HEK293 (cell line): ENCODE data around the gene GAMT.
A peak's percentile ranks its signal among the peaks of the same experiment; 100 is the strongest.

Source experiments
- BCL11A ChIP-seq: fragments of 450-650 bp; formaldehyde crosslinking; IDR thresholded peaks from 2 replicates; pipeline ENCODE4 v1.5.1; 2016; ENCODE audit warnings: low read depth, missing biosample characterization, missing genetic modification characterization
- HOXD13 ChIP-seq: sonication (generic); formaldehyde crosslinking; IDR thresholded peaks from 2 replicates; pipeline ENCODE4 v1.8.0; 2022; ENCODE audit warnings: missing genetic modification reagents, borderline replicate concordance
- IKZF3 ChIP-seq: fragments of 450-650 bp; IDR thresholded peaks from 2 replicates; pipeline ENCODE4 v1.5.0; 2018; ENCODE audit warnings: missing biosample characterization, mild to moderate bottlenecking, missing genetic modification characterization, moderate library complexity
- KLF1 ChIP-seq: fragments of 450-650 bp; formaldehyde crosslinking; IDR thresholded peaks from 2 replicates; pipeline ENCODE4 v1.5.1; 2016; ENCODE audit warnings: missing biosample characterization, missing genetic modification characterization
- KLF7 ChIP-seq: fragments of 450-650 bp; formaldehyde crosslinking; IDR thresholded peaks from 2 replicates; pipeline ENCODE4 v1.5.1; 2016; ENCODE audit warnings: missing biosample characterization, missing genetic modification characterization, borderline replicate concordance
- KLF8 ChIP-seq: fragments of 450-650 bp; formaldehyde crosslinking; IDR thresholded peaks from 2 replicates; pipeline ENCODE4 v1.5.1; 2016; ENCODE audit warnings: missing biosample characterization, missing genetic modification characterization
- WT1 ChIP-seq: fragments of 450-650 bp; formaldehyde crosslinking; IDR thresholded peaks from 2 replicates; pipeline ENCODE4 v1.5.1; 2016; ENCODE audit warnings: missing biosample characterization, missing genetic modification characterization
- YY1 ChIP-seq: fragments of 450-650 bp; formaldehyde crosslinking; IDR thresholded peaks from 2 replicates; pipeline ENCODE4 v1.5.1; 2018; ENCODE audit warnings: missing biosample characterization, missing genetic modification characterization
- ZBTB48 ChIP-seq: fragments of 450-650 bp; formaldehyde crosslinking; IDR thresholded peaks from 2 replicates; pipeline ENCODE4 v1.5.1; 2016; ENCODE audit warnings: missing biosample characterization, missing genetic modification characterization
- ZFP3 ChIP-seq: fragments of 450-650 bp; formaldehyde crosslinking; IDR thresholded peaks from 2 replicates; pipeline ENCODE4 v1.5.1; 2016; ENCODE audit warnings: low read depth, missing biosample characterization, missing genetic modification characterization
- ZFP37 ChIP-seq: fragments of 450-650 bp; formaldehyde crosslinking; IDR thresholded peaks from 2 replicates; pipeline ENCODE4 v1.5.1; 2016; ENCODE audit warnings: missing biosample characterization, missing genetic modification characterization
- ZFP41 ChIP-seq: fragments of 450-650 bp; formaldehyde crosslinking; IDR thresholded peaks from 2 replicates; pipeline ENCODE4 v1.5.1; 2016; ENCODE audit warnings: missing biosample characterization, missing genetic modification characterization, borderline replicate concordance
- ZFP69B ChIP-seq: fragments of 450-650 bp; formaldehyde crosslinking; IDR thresholded peaks from 2 replicates; pipeline ENCODE4 v1.5.1; 2016; ENCODE audit warnings: missing biosample characterization, missing genetic modification characterization
- ZNF132 ChIP-seq: fragments of 450-650 bp; formaldehyde crosslinking; IDR thresholded peaks from 2 replicates; pipeline ENCODE4 v1.5.1; 2017; ENCODE audit warnings: missing biosample characterization, missing genetic modification characterization, borderline replicate concordance
- ZNF140 ChIP-seq: fragments of 450-650 bp; formaldehyde crosslinking; IDR thresholded peaks from 2 replicates; pipeline ENCODE4 v1.5.1; 2016; ENCODE audit warnings: missing biosample characterization, missing genetic modification characterization
- ZNF184 ChIP-seq: fragments of 450-650 bp; IDR thresholded peaks from 2 replicates; pipeline ENCODE4 v1.5.1; 2018; ENCODE audit warnings: missing biosample characterization, mild to moderate bottlenecking, missing genetic modification characterization
- ZNF202 ChIP-seq: fragments of 450-650 bp; formaldehyde crosslinking; IDR thresholded peaks from 2 replicates; pipeline ENCODE4 v1.5.1; 2016; ENCODE audit warnings: missing biosample characterization, missing genetic modification characterization, borderline replicate concordance
- ZNF239 ChIP-seq: fragments of 450-650 bp; formaldehyde crosslinking; IDR thresholded peaks from 2 replicates; pipeline ENCODE4 v1.5.1; 2016; ENCODE audit warnings: missing biosample characterization, missing genetic modification characterization
- ZNF391 ChIP-seq: fragments of 450-650 bp; formaldehyde crosslinking; IDR thresholded peaks from 2 replicates; pipeline ENCODE4 v1.5.1; 2016; ENCODE audit warnings: low read depth, missing biosample characterization, missing genetic modification characterization, borderline replicate concordance
- ZNF416 ChIP-seq: fragments of 450-650 bp; formaldehyde crosslinking; IDR thresholded peaks from 2 replicates; pipeline ENCODE4 v1.5.1; 2016; ENCODE audit warnings: missing biosample characterization, missing genetic modification characterization
- ZNF549 ChIP-seq: fragments of 450-650 bp; IDR thresholded peaks from 2 replicates; pipeline ENCODE4 v1.5.1; 2018; ENCODE audit warnings: missing biosample characterization, missing genetic modification characterization, mild to moderate bottlenecking, inconsistent platforms, moderate library complexity
- ZNF610 ChIP-seq: fragments of 450-650 bp; formaldehyde crosslinking; IDR thresholded peaks from 2 replicates; pipeline ENCODE4 v1.5.1; 2016; ENCODE audit warnings: missing biosample characterization, missing genetic modification characterization, borderline replicate concordance
- ZNF624 ChIP-seq: fragments of 450-650 bp; formaldehyde crosslinking; IDR thresholded peaks from 2 replicates; pipeline ENCODE4 v1.5.1; 2017; ENCODE audit warnings: missing biosample characterization, missing genetic modification characterization
- ZNF777 ChIP-seq: fragments of 450-650 bp; formaldehyde crosslinking; IDR thresholded peaks from 2 replicates; pipeline ENCODE4 v1.5.1; 2017; ENCODE audit warnings: missing biosample characterization, missing genetic modification characterization, borderline replicate concordance
- TF ChIP-seq, protein P1 (sequence below): fragments of 450-650 bp; formaldehyde crosslinking; IDR thresholded peaks from 2 replicates; pipeline ENCODE4 v1.5.1; 2016; ENCODE audit warnings: missing biosample characterization, missing genetic modification characterization, borderline replicate concordance
- TF ChIP-seq, protein P2 (sequence below): fragments of 450-650 bp; IDR thresholded peaks from 2 replicates; pipeline ENCODE4 v1.5.1; 2018; ENCODE audit warnings: missing biosample characterization, missing genetic modification characterization
- TF ChIP-seq, protein P3 (sequence below): fragments of 450-650 bp; formaldehyde crosslinking; IDR thresholded peaks from 2 replicates; pipeline ENCODE4 v1.5.1; 2016; ENCODE audit warnings: missing biosample characterization, missing genetic modification characterization
- TF ChIP-seq, protein P4 (sequence below): fragments of 450-650 bp; formaldehyde crosslinking; IDR thresholded peaks from 2 replicates; pipeline ENCODE4 v1.5.1; 2016; ENCODE audit warnings: missing biosample characterization, missing genetic modification characterization

The GAMT gene

DNA sequence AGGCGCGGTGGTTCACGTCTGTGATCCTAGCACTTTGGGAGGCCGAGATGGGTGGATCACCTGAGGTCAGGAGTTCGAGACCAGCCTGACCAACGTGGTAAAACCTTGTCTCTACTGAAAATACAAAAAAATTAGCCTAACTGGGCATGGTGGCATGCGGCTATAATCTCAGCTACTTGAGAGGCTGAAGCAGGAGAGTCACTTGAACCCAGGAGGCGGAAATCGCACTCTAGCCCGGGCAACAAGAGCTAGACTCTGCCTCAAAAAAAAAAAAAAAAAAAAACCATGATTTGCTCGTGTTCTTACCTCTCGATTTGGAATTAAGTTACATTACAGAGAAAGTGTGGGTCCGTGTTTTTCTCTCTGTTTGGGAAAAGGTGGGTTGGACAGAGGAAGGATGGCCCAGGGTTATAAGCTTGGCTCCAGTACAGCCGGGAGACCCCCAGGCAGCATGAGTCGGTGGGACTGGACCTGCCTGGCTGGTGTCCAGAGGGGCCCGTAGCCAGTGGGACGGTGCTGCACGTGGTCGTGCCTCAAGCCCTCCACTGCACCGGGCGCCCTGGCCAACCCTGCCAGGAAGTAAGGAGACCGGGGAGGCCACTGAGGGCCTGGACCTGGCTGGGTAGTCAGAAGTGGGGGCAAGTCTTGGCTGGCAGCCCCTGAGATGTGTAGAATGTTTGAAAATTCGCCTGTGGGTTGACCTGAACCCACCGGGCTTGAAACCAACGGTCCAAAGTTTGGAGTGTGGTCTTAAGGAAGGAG lies 40.5 kb upstream of the GAMT start (continued):
- TF ChIP-seq, protein P1, sequence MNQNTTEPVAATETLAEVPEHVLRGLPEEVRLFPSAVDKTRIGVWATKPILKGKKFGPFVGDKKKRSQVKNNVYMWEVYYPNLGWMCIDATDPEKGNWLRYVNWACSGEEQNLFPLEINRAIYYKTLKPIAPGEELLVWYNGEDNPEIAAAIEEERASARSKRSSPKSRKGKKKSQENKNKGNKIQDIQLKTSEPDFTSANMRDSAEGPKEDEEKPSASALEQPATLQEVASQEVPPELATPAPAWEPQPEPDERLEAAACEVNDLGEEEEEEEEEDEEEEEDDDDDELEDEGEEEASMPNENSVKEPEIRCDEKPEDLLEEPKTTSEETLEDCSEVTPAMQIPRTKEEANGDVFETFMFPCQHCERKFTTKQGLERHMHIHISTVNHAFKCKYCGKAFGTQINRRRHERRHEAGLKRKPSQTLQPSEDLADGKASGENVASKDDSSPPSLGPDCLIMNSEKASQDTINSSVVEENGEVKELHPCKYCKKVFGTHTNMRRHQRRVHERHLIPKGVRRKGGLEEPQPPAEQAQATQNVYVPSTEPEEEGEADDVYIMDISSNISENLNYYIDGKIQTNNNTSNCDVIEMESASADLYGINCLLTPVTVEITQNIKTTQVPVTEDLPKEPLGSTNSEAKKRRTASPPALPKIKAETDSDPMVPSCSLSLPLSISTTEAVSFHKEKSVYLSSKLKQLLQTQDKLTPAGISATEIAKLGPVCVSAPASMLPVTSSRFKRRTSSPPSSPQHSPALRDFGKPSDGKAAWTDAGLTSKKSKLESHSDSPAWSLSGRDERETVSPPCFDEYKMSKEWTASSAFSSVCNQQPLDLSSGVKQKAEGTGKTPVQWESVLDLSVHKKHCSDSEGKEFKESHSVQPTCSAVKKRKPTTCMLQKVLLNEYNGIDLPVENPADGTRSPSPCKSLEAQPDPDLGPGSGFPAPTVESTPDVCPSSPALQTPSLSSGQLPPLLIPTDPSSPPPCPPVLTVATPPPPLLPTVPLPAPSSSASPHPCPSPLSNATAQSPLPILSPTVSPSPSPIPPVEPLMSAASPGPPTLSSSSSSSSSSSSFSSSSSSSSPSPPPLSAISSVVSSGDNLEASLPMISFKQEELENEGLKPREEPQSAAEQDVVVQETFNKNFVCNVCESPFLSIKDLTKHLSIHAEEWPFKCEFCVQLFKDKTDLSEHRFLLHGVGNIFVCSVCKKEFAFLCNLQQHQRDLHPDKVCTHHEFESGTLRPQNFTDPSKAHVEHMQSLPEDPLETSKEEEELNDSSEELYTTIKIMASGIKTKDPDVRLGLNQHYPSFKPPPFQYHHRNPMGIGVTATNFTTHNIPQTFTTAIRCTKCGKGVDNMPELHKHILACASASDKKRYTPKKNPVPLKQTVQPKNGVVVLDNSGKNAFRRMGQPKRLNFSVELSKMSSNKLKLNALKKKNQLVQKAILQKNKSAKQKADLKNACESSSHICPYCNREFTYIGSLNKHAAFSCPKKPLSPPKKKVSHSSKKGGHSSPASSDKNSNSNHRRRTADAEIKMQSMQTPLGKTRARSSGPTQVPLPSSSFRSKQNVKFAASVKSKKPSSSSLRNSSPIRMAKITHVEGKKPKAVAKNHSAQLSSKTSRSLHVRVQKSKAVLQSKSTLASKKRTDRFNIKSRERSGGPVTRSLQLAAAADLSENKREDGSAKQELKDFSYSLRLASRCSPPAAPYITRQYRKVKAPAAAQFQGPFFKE (tag by site-specific recombination) = no peak
- TF ChIP-seq ZNF777 (tag by site-specific recombination) (no peak), ZNF132 (tag by site-specific recombination) (no peak), KLF1 (no peak), ZFP3 (tag by site-specific recombination) (no peak), ZFP37 (no peak), ZNF184 (tag by site-specific recombination) (no peak), ZBTB48 (tag by site-specific recombination) (no peak), ZNF140 (tag by site-specific recombination) (no peak), KLF7 (tag by site-specific recombination) (no peak), IKZF3 (tag by site-specific recombination) (no peak), KLF8 (tag by site-specific recombination) (no peak), ZNF391 (tag by site-specific recombination) (peak; percentile 21; the same call in 1 of the 2 replicates), WT1 (tag by site-specific recombination) (no peak), ZNF624 (no peak), YY1 (tag by site-specific recombination) (no peak), ZNF239 (tag by site-specific recombination) (no peak), ZFP41 (tag by site-specific recombination) (no peak), ZNF416 (tag by site-specific recombination) (no peak), ZNF549 (tag by site-specific recombination) (no peak), ZFP69B (tag by site-specific recombination) (0 out of 2 replicates have a peak, but pooled peaks have one; percentile 28), BCL11A (tag by site-specific recombination) (peak; percentile 70), HOXD13 (CRISPR knock-in tag) (no peak), ZNF610 (tag by site-specific recombination) (no peak), ZNF202 (tag by site-specific recombination) (no peak)
- TF ChIP-seq, protein P2, sequence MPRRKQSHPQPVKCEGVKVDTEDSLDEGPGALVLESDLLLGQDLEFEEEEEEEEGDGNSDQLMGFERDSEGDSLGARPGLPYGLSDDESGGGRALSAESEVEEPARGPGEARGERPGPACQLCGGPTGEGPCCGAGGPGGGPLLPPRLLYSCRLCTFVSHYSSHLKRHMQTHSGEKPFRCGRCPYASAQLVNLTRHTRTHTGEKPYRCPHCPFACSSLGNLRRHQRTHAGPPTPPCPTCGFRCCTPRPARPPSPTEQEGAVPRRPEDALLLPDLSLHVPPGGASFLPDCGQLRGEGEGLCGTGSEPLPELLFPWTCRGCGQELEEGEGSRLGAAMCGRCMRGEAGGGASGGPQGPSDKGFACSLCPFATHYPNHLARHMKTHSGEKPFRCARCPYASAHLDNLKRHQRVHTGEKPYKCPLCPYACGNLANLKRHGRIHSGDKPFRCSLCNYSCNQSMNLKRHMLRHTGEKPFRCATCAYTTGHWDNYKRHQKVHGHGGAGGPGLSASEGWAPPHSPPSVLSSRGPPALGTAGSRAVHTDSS (tag by site-specific recombination) = no peak
- TF ChIP-seq, protein P3, sequence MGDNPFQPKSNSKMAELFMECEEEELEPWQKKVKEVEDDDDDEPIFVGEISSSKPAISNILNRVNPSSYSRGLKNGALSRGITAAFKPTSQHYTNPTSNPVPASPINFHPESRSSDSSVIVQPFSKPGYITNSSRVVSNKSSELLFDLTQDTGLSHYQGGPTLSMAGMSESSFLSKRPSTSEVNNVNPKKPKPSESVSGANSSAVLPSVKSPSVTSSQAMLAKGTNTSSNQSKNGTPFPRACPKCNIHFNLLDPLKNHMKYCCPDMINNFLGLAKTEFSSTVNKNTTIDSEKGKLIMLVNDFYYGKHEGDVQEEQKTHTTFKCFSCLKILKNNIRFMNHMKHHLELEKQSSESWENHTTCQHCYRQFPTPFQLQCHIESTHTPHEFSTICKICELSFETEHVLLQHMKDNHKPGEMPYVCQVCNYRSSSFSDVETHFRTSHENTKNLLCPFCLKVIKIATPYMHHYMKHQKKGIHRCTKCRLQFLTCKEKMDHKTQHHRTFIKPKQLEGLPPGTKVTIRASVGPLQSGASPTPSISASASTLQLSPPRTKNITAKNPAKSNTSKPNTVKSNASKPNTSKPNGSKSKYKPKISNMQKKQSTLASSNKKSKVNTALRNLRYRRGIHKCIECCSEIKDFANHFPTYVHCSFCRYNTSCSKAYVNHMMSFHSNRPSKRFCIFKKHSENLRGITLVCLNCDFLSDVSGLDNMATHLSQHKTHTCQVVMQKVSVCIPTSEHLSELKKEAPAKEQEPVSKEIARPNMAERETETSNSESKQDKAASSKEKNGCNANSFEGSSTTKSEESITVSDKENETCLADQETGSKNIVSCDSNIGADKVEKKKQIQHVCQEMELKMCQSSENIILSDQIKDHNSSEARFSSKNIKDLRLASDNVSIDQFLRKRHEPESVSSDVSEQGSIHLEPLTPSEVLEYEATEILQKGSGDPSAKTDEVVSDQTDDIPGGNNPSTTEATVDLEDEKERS = no peak
- TF ChIP-seq, protein P4, sequence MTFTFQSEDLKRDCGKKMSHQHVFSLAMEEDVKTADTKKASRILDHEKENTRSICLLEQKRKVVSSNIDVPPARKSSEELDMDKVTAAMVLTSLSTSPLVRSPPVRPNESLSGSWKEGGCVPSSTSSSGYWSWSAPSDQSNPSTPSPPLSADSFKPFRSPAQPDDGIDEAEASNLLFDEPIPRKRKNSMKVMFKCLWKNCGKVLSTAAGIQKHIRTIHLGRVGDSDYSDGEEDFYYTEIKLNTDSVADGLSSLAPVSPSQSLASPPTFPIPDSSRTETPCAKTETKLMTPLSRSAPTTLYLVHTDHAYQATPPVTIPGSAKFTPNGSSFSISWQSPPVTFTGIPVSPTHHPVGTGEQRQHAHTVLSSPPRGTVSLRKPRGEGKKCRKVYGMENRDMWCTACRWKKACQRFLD (tag by site-specific recombination) = no peak
